CD4-positive, alpha-beta T cell (primary cell): ENCODE measurements around the gene USH1C. TPM values are rescaled to one million over a fixed set of nuclear protein-coding genes. Genes with fewer than 3 reads are reported as not detected.

Experiments used
- ATAC-seq: fragments of 200-7000 bp; cut with Tn5 transposase; one replicate; pipeline ENCODE4 v1.10.0; 2022; ENCODE audit warnings: mild to moderate bottlenecking; ENCODE audit not compliant: poor library complexity
- CTCF ChIA-PET: fragments of 350-600 bp; sonication (Branson Sonifier 250); formaldehyde crosslinking; loops from one replicate; lab custom pipeline; 2021; ENCODE audit warnings: antibody characterized with exemption, inconsistent platforms; lab: Charles Lee
- POLR2A ChIA-PET: fragments of 350-600 bp; sonication (Branson Sonifier 250); formaldehyde crosslinking; loops from one replicate; lab custom pipeline; 2021; ENCODE audit warnings: antibody characterized with exemption, inconsistent platforms; lab: Charles Lee
- DNase-seq, 14 experiments: peaks; one replicate each; pipeline ENCODE4 v3.0.0-alpha.2; 2013 to 2020; ENCODE audit warnings: mixed read lengths in 2 of 14
- H3K27ac ChIP-seq, 2 donors: one replicate each; pipeline versions ENCODE4 v1.5.1 to v1.7.0; 2013; ENCODE audit warnings: low read length in 2 of 2, low read depth in 1 of 2, mild to moderate bottlenecking in 1 of 2
- H3K27me3 ChIP-seq, 2 experiments: 1 replicate in 1 of 2; 2 replicates in 1 of 2; pipeline versions ENCODE4 v1.6.1 to v1.7.0; 2013; ENCODE audit warnings: low read length in 2 of 2, control low read depth in 1 of 2, mild to moderate bottlenecking in 1 of 2, moderate library complexity in 1 of 2; ENCODE audit not compliant: insufficient read depth in 2 of 2, control insufficient read depth in 1 of 2
- H3K36me3 ChIP-seq: one replicate; pipeline ENCODE4 v1.6.1; 2013; ENCODE audit warnings: low read length, control low read depth; ENCODE audit not compliant: insufficient read depth
- H3K4me1 ChIP-seq: one replicate; pipeline ENCODE4 v1.6.1; 2013; ENCODE audit warnings: low read length, control low read depth; ENCODE audit not compliant: insufficient read depth
- H3K4me3 ChIP-seq: one replicate; pipeline ENCODE4 v1.5.1; 2013; ENCODE audit warnings: mild to moderate bottlenecking, low read length, moderate library complexity
- H3K9me3 ChIP-seq, 2 experiments: 1 replicate in 1 of 2; 2 replicates in 1 of 2; pipeline versions ENCODE4 v1.6.1 to v1.7.0; 2013; ENCODE audit warnings: low read length in 2 of 2, mild to moderate bottlenecking in 2 of 2, control low read depth in 1 of 2, moderate library complexity in 1 of 2; ENCODE audit not compliant: control insufficient read depth in 1 of 2, insufficient read depth in 1 of 2
- H3K27ac Mint-ChIP-seq: one replicate; pipeline ENCODE4 v1.8.0; 2020; ENCODE audit warnings: mixed read lengths
- H3K27me3 Mint-ChIP-seq: one replicate; pipeline ENCODE4 v1.8.0; 2021; ENCODE audit warnings: mixed read lengths
- H3K36me3 Mint-ChIP-seq: one replicate; pipeline ENCODE4 v1.8.0; 2021; ENCODE audit warnings: low read depth, mixed read lengths
- H3K4me1 Mint-ChIP-seq: one replicate; pipeline ENCODE4 v1.8.0; 2021; ENCODE audit warnings: low read depth, mixed read lengths
- H3K4me3 Mint-ChIP-seq: one replicate; pipeline ENCODE4 v1.8.0; 2020; ENCODE audit warnings: mild to moderate bottlenecking, mixed read lengths
- H3K9me3 Mint-ChIP-seq: one replicate; pipeline ENCODE4 v1.8.0; 2020; ENCODE audit warnings: mixed read lengths
- CTCF ChIP-seq: fragments of 200-600 bp; IDR thresholded peaks from one replicate; pipeline ENCODE4 v1.8.0; 2022; ENCODE audit warnings: antibody characterized with exemption, mild to moderate bottlenecking
- intact Hi-C, 2 experiments: fragments of 100-400 bp; cut with DNase I in 1 of 2; cut with micrococcal nuclease in 1 of 2; formaldehyde crosslinking; loops; one replicate each; pipeline versions ENCODE4 v1.15.1 to v1.9.0; 2023 to 2025; cut with DNase I, micrococcal nuclease
- total RNA-seq, 174 experiments: library from RNA in 2 of 174; stranded (reverse) in 2 of 174; gene quantifications; one replicate each; pipeline ENCODE4 v1.2.3 and lab custom pipeline; 2021 to 2026

The USH1C gene
- total RNA-seq, 2 experiments from 2014 or later: not detected

- POLR2A ChIA-PET: no interaction called here
- H3K27me3 ChIP-seq: peaks cover 15 to 31% of the 10 kb centered on the region in 2 experiments
- no peaks in the 10 kb centered on the region for H3K9me3 Mint-ChIP-seq
- no peak overlapping the region for H3K27ac Mint-ChIP-seq
- TF ChIP-seq CTCF: no peak
- no peaks in the 10 kb centered on the region for H3K4me1 Mint-ChIP-seq
- no peaks in the 10 kb centered on the region for H3K36me3 Mint-ChIP-seq
- H3K4me1 ChIP-seq: no peaks in the 10 kb centered on the region
- no peaks in the 10 kb centered on the region for H3K36me3 ChIP-seq
- H3K27ac ChIP-seq: no peak overlapping the region
- no peak overlapping the region for H3K4me3 ChIP-seq
- CTCF ChIA-PET: no interaction called here
- no peak overlapping the region for H3K4me3 Mint-ChIP-seq
- DNase-seq (no peak), ATAC-seq (no peak)
- H3K9me3 ChIP-seq: no peaks in the 10 kb centered on the region
- intact Hi-C loops: no loop called here
- H3K27me3 Mint-ChIP-seq: peaks cover 50% of the 10 kb centered on the region
Measured at GRCh38 chr11:17543574-17544180, 539 bp downstream of the USH1C start.

GRCh38 chr11:17543041-17543440 lies 1.2 kb downstream of the USH1C start:
- no peaks in the 10 kb centered on the region for H3K36me3 Mint-ChIP-seq
- Histone ChIP-seq H3K4me1 (no peaks in the 10 kb centered on the region), H3K27ac (no peak overlapping the region), H3K9me3 (no peaks in the 10 kb centered on the region), H3K27me3 (peaks cover 15 to 31% of the 10 kb centered on the region in 2 experiments), H3K36me3 (no peaks in the 10 kb centered on the region), H3K4me3 (no peak overlapping the region)
- CTCF ChIA-PET: no interaction called here
- ATAC-seq (no peak), DNase-seq (no peak)
- TF ChIP-seq CTCF: no peak
- H3K4me3 Mint-ChIP-seq: no peak overlapping the region
- intact Hi-C loops: no loop called here
- POLR2A ChIA-PET: no interaction called here
- H3K9me3 Mint-ChIP-seq: no peaks in the 10 kb centered on the region
- H3K4me1 Mint-ChIP-seq: no peaks in the 10 kb centered on the region
- H3K27ac Mint-ChIP-seq: no peak overlapping the region
- H3K27me3 Mint-ChIP-seq: peaks cover 45% of the 10 kb centered on the region

GRCh38 chr11:17542249-17542648 lies 2.0 kb downstream of the USH1C start:
- Mint-ChIP-seq H3K27ac (no peak overlapping the region), H3K27me3 (peaks cover 39% of the 10 kb centered on the region), H3K4me1 (no peaks in the 10 kb centered on the region), H3K4me3 (no peak overlapping the region), H3K36me3 (no peaks in the 10 kb centered on the region), H3K9me3 (no peaks in the 10 kb centered on the region)
- no peak for ATAC-seq
- no peak for DNase-seq
- no peaks in the 10 kb centered on the region for H3K4me1 ChIP-seq
- CTCF ChIA-PET: no interaction called here
- intact Hi-C loops: no loop called here
- no peaks in the 10 kb centered on the region for H3K36me3 ChIP-seq
- H3K27me3 ChIP-seq: peaks cover 14 to 26% of the 10 kb centered on the region in 2 experiments
- POLR2A ChIA-PET: no interaction called here
- no peaks in the 10 kb centered on the region for H3K9me3 ChIP-seq
- no peak overlapping the region for H3K27ac ChIP-seq
- H3K4me3 ChIP-seq: no peak overlapping the region
- no peak for TF ChIP-seq CTCF
